WTC11 (cell line): ENCODE data around the gene KCNH3. TPM values are rescaled to one million over a fixed set of nuclear protein-coding genes. Genes with fewer than 3 reads are reported as not detected.

ENCODE experiments used
- ATAC-seq: fragments of 200-7000 bp; cut with Tn5 transposase; 2 replicates; pipeline ENCODE4 v1.10.0; 2021; ENCODE audit warnings: mild to moderate bottlenecking, moderate library complexity
- CTCF ChIA-PET: fragments of 300-600 bp; sonication (Branson Sonifier 250); formaldehyde crosslinking; loops from one replicate; lab custom pipeline; 2021; ENCODE audit warnings: antibody characterized with exemption; lab: Charles Lee
- POLR2A ChIA-PET: fragments of 350-600 bp; sonication (Branson Sonifier 250); formaldehyde crosslinking; loops from one replicate; lab custom pipeline; 2021; ENCODE audit warnings: antibody characterized with exemption; lab: Charles Lee
- DNase-seq: peaks from one replicate; pipeline ENCODE4 v3.0.0; 2021; ENCODE audit warnings: low spot score
- H3K27ac Mint-ChIP-seq: 2 replicates; pipeline ENCODE4 v1.8.0; 2021; ENCODE audit warnings: mixed read lengths
- H3K27me3 Mint-ChIP-seq: 2 replicates; pipeline ENCODE4 v1.8.0; 2021; ENCODE audit warnings: low read depth, mild to moderate bottlenecking, moderate library complexity, mixed read lengths
- H3K36me3 Mint-ChIP-seq: 2 replicates; pipeline ENCODE4 v1.8.0; 2021; ENCODE audit warnings: mixed read lengths
- H3K4me1 Mint-ChIP-seq: 2 replicates; pipeline ENCODE4 v1.8.0; 2022; ENCODE audit warnings: mixed read lengths
- H3K4me3 Mint-ChIP-seq: 2 replicates; pipeline ENCODE4 v1.8.0; 2021; ENCODE audit warnings: mild to moderate bottlenecking, moderate library complexity, mixed read lengths
- H3K9me3 Mint-ChIP-seq: 2 replicates; pipeline ENCODE4 v1.8.0; 2021; ENCODE audit warnings: mixed read lengths
- ARID4B ChIP-seq: sonication (generic); formaldehyde crosslinking; IDR thresholded peaks from 2 replicates; pipeline ENCODE4 v1.8.0; 2023; ENCODE audit warnings: missing genetic modification reagents, mild to moderate bottlenecking, borderline replicate concordance
- CDX4 ChIP-seq: fragments of 250-450 bp; sonication (Bioruptor Pico); IDR thresholded peaks from 2 replicates; pipeline ENCODE4 v1.9.0; 2021; ENCODE audit warnings: moderate library complexity, mild to moderate bottlenecking, inconsistent platforms, borderline replicate concordance
- GRHL2 ChIP-seq: fragments of 250-450 bp; sonication (Bioruptor Pico); IDR thresholded peaks from 2 replicates; pipeline ENCODE4 v1.8.0; 2022; ENCODE audit warnings: mild to moderate bottlenecking, moderate library complexity; ENCODE audit not compliant: insufficient replicate concordance, severe bottlenecking
- HMGA2 ChIP-seq: fragments of 250-450 bp; sonication (Bioruptor Pico); IDR thresholded peaks from 2 replicates; pipeline ENCODE4 v1.4.0; 2021; ENCODE audit warnings: mild to moderate bottlenecking, moderate library complexity
- HMGXB4 ChIP-seq: sonication (generic); formaldehyde crosslinking; IDR thresholded peaks from 2 replicates; pipeline ENCODE4 v1.8.1; 2023; ENCODE audit warnings: mild to moderate bottlenecking, moderate library complexity, missing genetic modification reagents
- IRF1 ChIP-seq: sonication (generic); formaldehyde crosslinking; IDR thresholded peaks from 2 replicates; pipeline ENCODE4 v1.8.0; 2023; ENCODE audit warnings: missing genetic modification reagents
- NFYB ChIP-seq: sonication (generic); formaldehyde crosslinking; conservative IDR thresholded peaks from 2 replicates; pipeline ENCODE4 v1.8.0; 2022; ENCODE audit warnings: low read depth, missing genetic modification reagents
- NR1H2 ChIP-seq: sonication (generic); formaldehyde crosslinking; IDR thresholded peaks from 2 replicates; pipeline ENCODE4 v1.9.0; 2021; ENCODE audit warnings: mild to moderate bottlenecking, moderate library complexity, missing genetic modification reagents
- NR2C2 ChIP-seq: sonication (generic); formaldehyde crosslinking; IDR thresholded peaks from 2 replicates; pipeline ENCODE4 v1.8.0; 2022; ENCODE audit warnings: mild to moderate bottlenecking, missing genetic modification reagents
- SP1 ChIP-seq: sonication (generic); formaldehyde crosslinking; conservative IDR thresholded peaks from 2 replicates; pipeline ENCODE4 v1.8.1; 2022; ENCODE audit warnings: missing genetic modification reagents
- TP53 ChIP-seq: sonication (generic); formaldehyde crosslinking; IDR thresholded peaks from 2 replicates; pipeline ENCODE4 v1.8.1; 2023; ENCODE audit warnings: mild to moderate bottlenecking, missing genetic modification reagents
- ZNF317 ChIP-seq: sonication (generic); formaldehyde crosslinking; IDR thresholded peaks from 2 replicates; pipeline ENCODE4 v1.8.1; 2023; ENCODE audit warnings: low read depth, mild to moderate bottlenecking, moderate library complexity, missing genetic modification reagents, borderline replicate concordance
- total RNA-seq: library from RNA; stranded (reverse); gene quantifications from 3 replicates; pipeline ENCODE4 v1.2.3, GENCODE V29; 2021
- TF ChIP-seq, protein P1 (sequence below): sonication (generic); formaldehyde crosslinking; IDR thresholded peaks from 2 replicates; pipeline ENCODE4 v1.8.1; 2023; ENCODE audit warnings: mild to moderate bottlenecking, missing genetic modification reagents, borderline replicate concordance
- TF ChIP-seq, protein P2 (sequence below): sonication (generic); formaldehyde crosslinking; IDR thresholded peaks from 2 replicates; pipeline ENCODE4 v1.8.1; 2022; ENCODE audit warnings: low read depth, missing genetic modification reagents, borderline replicate concordance
- TF ChIP-seq, protein P3 (sequence below): sonication (generic); formaldehyde crosslinking; conservative IDR thresholded peaks from 2 replicates; pipeline ENCODE4 v1.8.1; 2023; ENCODE audit warnings: mild to moderate bottlenecking, low read depth, missing genetic modification reagents, moderate library complexity
- TF ChIP-seq, protein P4 (sequence below): sonication (generic); formaldehyde crosslinking; IDR thresholded peaks from 2 replicates; pipeline ENCODE4 v1.8.1; 2023; ENCODE audit warnings: mild to moderate bottlenecking, missing genetic modification reagents

Gene KCNH3
- total RNA-seq, 1 experiment from 2014 or later, result 0.44 TPM

GRCh38 chr12:49599961-49600360 lies 61.1 kb downstream of the KCNH3 start:
- Mint-ChIP-seq H3K4me1 (no peaks in the 10 kb centered on the region), H3K27ac (no peak overlapping the region), H3K9me3 (no peaks in the 10 kb centered on the region; the same call in 1 of the 2 replicates), H3K4me3 (no peak overlapping the region), H3K36me3 (no peaks in the 10 kb centered on the region), H3K27me3 (peaks cover 5% of the 10 kb centered on the region; the same call in 1 of the 2 replicates)
- ChIA-PET POLR2A (no interaction called here), CTCF (interaction anchor here (1.0 to 6.9 kb wide), 3 partner anchors 20 to 252 kb away, joined by 3 to 44 read pairs (median 4); partner anchors contain the start of gene PRPF40B)
- no peak for DNase-seq
- ATAC-seq, result no peak
- no peak for TF ChIP-seq HMGA2 (CRISPR knock-in tag)
- no peak for TF ChIP-seq TP53 (CRISPR knock-in tag)
- TF ChIP-seq ARID4B (CRISPR knock-in tag), result no peak
- TF ChIP-seq CDX4 (CRISPR knock-in tag), result no peak
- TF ChIP-seq, protein P1, sequence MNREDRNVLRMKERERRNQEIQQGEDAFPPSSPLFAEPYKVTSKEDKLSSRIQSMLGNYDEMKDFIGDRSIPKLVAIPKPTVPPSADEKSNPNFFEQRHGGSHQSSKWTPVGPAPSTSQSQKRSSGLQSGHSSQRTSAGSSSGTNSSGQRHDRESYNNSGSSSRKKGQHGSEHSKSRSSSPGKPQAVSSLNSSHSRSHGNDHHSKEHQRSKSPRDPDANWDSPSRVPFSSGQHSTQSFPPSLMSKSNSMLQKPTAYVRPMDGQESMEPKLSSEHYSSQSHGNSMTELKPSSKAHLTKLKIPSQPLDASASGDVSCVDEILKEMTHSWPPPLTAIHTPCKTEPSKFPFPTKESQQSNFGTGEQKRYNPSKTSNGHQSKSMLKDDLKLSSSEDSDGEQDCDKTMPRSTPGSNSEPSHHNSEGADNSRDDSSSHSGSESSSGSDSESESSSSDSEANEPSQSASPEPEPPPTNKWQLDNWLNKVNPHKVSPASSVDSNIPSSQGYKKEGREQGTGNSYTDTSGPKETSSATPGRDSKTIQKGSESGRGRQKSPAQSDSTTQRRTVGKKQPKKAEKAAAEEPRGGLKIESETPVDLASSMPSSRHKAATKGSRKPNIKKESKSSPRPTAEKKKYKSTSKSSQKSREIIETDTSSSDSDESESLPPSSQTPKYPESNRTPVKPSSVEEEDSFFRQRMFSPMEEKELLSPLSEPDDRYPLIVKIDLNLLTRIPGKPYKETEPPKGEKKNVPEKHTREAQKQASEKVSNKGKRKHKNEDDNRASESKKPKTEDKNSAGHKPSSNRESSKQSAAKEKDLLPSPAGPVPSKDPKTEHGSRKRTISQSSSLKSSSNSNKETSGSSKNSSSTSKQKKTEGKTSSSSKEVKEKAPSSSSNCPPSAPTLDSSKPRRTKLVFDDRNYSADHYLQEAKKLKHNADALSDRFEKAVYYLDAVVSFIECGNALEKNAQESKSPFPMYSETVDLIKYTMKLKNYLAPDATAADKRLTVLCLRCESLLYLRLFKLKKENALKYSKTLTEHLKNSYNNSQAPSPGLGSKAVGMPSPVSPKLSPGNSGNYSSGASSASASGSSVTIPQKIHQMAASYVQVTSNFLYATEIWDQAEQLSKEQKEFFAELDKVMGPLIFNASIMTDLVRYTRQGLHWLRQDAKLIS (CRISPR knock-in tag), result no peak
- no peak for TF ChIP-seq GRHL2 (CRISPR knock-in tag)
- TF ChIP-seq, protein P2, sequence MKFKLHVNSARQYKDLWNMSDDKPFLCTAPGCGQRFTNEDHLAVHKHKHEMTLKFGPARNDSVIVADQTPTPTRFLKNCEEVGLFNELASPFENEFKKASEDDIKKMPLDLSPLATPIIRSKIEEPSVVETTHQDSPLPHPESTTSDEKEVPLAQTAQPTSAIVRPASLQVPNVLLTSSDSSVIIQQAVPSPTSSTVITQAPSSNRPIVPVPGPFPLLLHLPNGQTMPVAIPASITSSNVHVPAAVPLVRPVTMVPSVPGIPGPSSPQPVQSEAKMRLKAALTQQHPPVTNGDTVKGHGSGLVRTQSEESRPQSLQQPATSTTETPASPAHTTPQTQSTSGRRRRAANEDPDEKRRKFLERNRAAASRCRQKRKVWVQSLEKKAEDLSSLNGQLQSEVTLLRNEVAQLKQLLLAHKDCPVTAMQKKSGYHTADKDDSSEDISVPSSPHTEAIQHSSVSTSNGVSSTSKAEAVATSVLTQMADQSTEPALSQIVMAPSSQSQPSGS, result no peak
- no peak for TF ChIP-seq NR1H2 (CRISPR knock-in tag)
- TF ChIP-seq, protein P3, sequence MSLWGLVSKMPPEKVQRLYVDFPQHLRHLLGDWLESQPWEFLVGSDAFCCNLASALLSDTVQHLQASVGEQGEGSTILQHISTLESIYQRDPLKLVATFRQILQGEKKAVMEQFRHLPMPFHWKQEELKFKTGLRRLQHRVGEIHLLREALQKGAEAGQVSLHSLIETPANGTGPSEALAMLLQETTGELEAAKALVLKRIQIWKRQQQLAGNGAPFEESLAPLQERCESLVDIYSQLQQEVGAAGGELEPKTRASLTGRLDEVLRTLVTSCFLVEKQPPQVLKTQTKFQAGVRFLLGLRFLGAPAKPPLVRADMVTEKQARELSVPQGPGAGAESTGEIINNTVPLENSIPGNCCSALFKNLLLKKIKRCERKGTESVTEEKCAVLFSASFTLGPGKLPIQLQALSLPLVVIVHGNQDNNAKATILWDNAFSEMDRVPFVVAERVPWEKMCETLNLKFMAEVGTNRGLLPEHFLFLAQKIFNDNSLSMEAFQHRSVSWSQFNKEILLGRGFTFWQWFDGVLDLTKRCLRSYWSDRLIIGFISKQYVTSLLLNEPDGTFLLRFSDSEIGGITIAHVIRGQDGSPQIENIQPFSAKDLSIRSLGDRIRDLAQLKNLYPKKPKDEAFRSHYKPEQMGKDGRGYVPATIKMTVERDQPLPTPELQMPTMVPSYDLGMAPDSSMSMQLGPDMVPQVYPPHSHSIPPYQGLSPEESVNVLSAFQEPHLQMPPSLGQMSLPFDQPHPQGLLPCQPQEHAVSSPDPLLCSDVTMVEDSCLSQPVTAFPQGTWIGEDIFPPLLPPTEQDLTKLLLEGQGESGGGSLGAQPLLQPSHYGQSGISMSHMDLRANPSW (CRISPR knock-in tag), result no peak
- TF ChIP-seq NR2C2, result no peak
- TF ChIP-seq SP1 (CRISPR knock-in tag), result no peak
- no peak for TF ChIP-seq NFYB (CRISPR knock-in tag)
- no peak for TF ChIP-seq IRF1
- TF ChIP-seq ZNF317 (CRISPR knock-in tag), result no peak
- TF ChIP-seq, protein P4, sequence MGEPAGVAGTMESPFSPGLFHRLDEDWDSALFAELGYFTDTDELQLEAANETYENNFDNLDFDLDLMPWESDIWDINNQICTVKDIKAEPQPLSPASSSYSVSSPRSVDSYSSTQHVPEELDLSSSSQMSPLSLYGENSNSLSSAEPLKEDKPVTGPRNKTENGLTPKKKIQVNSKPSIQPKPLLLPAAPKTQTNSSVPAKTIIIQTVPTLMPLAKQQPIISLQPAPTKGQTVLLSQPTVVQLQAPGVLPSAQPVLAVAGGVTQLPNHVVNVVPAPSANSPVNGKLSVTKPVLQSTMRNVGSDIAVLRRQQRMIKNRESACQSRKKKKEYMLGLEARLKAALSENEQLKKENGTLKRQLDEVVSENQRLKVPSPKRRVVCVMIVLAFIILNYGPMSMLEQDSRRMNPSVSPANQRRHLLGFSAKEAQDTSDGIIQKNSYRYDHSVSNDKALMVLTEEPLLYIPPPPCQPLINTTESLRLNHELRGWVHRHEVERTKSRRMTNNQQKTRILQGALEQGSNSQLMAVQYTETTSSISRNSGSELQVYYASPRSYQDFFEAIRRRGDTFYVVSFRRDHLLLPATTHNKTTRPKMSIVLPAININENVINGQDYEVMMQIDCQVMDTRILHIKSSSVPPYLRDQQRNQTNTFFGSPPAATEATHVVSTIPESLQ (CRISPR knock-in tag), result no peak
- TF ChIP-seq HMGXB4 (CRISPR knock-in tag), result no peak
